ENCODE data around the gene LYRM2. TPM values are rescaled to one million over a fixed set of nuclear protein-coding genes. Genes with fewer than 3 reads are reported as not detected.
A peak's percentile ranks its signal among the peaks of the same experiment; 100 is the strongest.

LYRM2 gene
- total RNA-seq (2022): 36.8 and 37.6 TPM in 2 replicates
- percentile 48 among the genes with signal in this experiment for Bru-seq, nascent RNA
- BruChase-seq, experiment 1, labeled RNA remaining after a 6-hour chase: percentile 68 among the genes with signal in this experiment
- BruChase-seq, experiment 2, labeled RNA remaining after a 2-hour chase: percentile 66 among the genes with signal in this experiment
- long read RNA-seq, full-length matches to known transcripts: 31 of 42 reads
- long read RNA-seq, partial matches to known transcripts: 1 of 42 reads
- long read RNA-seq, other reads (novel, unspliced or antisense): 10 of 42 reads

- no peak for TF ChIP-seq CTCF (IDR thresholded peaks at IDR 0.05; ENCODE audit: unreplicated experiment)
- BruUV-seq (replicated peaks): TSS peak; percentile 55
- no peaks in the 10 kb centered on the region for H3K9me3 Mint-ChIP-seq (ENCODE audit: low read depth, unreplicated experiment)
- DNase-seq: peak; percentile 95
- H3K4me1 Mint-ChIP-seq (ENCODE audit: low read depth, unreplicated experiment): peaks cover 16% of the 10 kb centered on the region
- H3K36me3 Mint-ChIP-seq (ENCODE audit: insufficient read depth, unreplicated experiment): peaks cover 53% of the 10 kb centered on the region
- peak within 1 kb of the TSS; percentile 84 for H3K4me3 Mint-ChIP-seq (ENCODE audit: low read depth, unreplicated experiment)
- no peaks in the 10 kb centered on the region for H3K27me3 Mint-ChIP-seq (ENCODE audit: unreplicated experiment)
- CTCF ChIA-PET: interaction anchor here (1.2 kb wide), 1 partner anchor 37 kb away, joined by 3 read pairs; no protein-coding TSS in a partner anchor
- intact Hi-C loops (cut with micrococcal nuclease; ENCODE audit: unreplicated experiment): no loop called here
- peak within 1 kb of the TSS; percentile 90 for H3K27ac Mint-ChIP-seq (ENCODE audit: unreplicated experiment)
Observed at GRCh38 chr6:89638320-89639195, at the start of gene LYRM2. Gene LYRM2, minus strand, starts transcription at chr6:89638747. Its CDS starts 31 bp downstream, at chr6:89638716.

GRCh38 chr6:89688328-89688727 is 49.8 kb upstream of the LYRM2 start:
- Mint-ChIP-seq H3K27ac (ENCODE audit: unreplicated experiment) (no peak overlapping the region), H3K9me3 (ENCODE audit: low read depth, unreplicated experiment) (no peaks in the 10 kb centered on the region), H3K4me3 (ENCODE audit: low read depth, unreplicated experiment) (no peak overlapping the region), H3K4me1 (ENCODE audit: low read depth, unreplicated experiment) (no peaks in the 10 kb centered on the region), H3K36me3 (ENCODE audit: insufficient read depth, unreplicated experiment) (peaks cover 19% of the 10 kb centered on the region), H3K27me3 (ENCODE audit: unreplicated experiment) (no peaks in the 10 kb centered on the region)
- no peak for TF ChIP-seq CTCF (IDR thresholded peaks at IDR 0.05; ENCODE audit: unreplicated experiment)
- BruUV-seq (replicated peaks): no TSS peak
- CTCF ChIA-PET: no interaction called here
- intact Hi-C loops (cut with micrococcal nuclease; ENCODE audit: unreplicated experiment): no loop called here
- no peak for DNase-seq

GRCh38 chr6:89685311-89685710 is 46.8 kb upstream of the LYRM2 start:
- no peak for DNase-seq
- BruUV-seq (replicated peaks): no TSS peak
- Mint-ChIP-seq H3K36me3 (ENCODE audit: insufficient read depth, unreplicated experiment) (peaks cover 40% of the 10 kb centered on the region), H3K9me3 (ENCODE audit: low read depth, unreplicated experiment) (no peaks in the 10 kb centered on the region), H3K4me3 (ENCODE audit: low read depth, unreplicated experiment) (no peak overlapping the region), H3K27ac (ENCODE audit: unreplicated experiment) (no peak overlapping the region), H3K4me1 (ENCODE audit: low read depth, unreplicated experiment) (no peaks in the 10 kb centered on the region), H3K27me3 (ENCODE audit: unreplicated experiment) (no peaks in the 10 kb centered on the region)
- no peak for TF ChIP-seq CTCF (IDR thresholded peaks at IDR 0.05; ENCODE audit: unreplicated experiment)
- intact Hi-C loops (cut with micrococcal nuclease; ENCODE audit: unreplicated experiment): no loop called here
- CTCF ChIA-PET: no interaction called here

GRCh38 chr6:89682991-89683390 is 44.4 kb upstream of the LYRM2 start:
- BruUV-seq (replicated peaks): no TSS peak
- H3K4me3 Mint-ChIP-seq (ENCODE audit: low read depth, unreplicated experiment): no peak overlapping the region
- no peak overlapping the region for H3K27ac Mint-ChIP-seq (ENCODE audit: unreplicated experiment)
- peaks cover 37% of the 10 kb centered on the region for H3K36me3 Mint-ChIP-seq (ENCODE audit: insufficient read depth, unreplicated experiment)
- no peak for TF ChIP-seq CTCF (IDR thresholded peaks at IDR 0.05; ENCODE audit: unreplicated experiment)
- DNase-seq: no peak
- no peaks in the 10 kb centered on the region for H3K27me3 Mint-ChIP-seq (ENCODE audit: unreplicated experiment)
- no peaks in the 10 kb centered on the region for H3K4me1 Mint-ChIP-seq (ENCODE audit: low read depth, unreplicated experiment)
- CTCF ChIA-PET: no interaction called here
- H3K9me3 Mint-ChIP-seq (ENCODE audit: low read depth, unreplicated experiment): no peaks in the 10 kb centered on the region
- intact Hi-C loops (cut with micrococcal nuclease; ENCODE audit: unreplicated experiment): no loop called here

Data from Calu3 (cell line).